ENCODE measurements around the gene RBM6.

DNA sequence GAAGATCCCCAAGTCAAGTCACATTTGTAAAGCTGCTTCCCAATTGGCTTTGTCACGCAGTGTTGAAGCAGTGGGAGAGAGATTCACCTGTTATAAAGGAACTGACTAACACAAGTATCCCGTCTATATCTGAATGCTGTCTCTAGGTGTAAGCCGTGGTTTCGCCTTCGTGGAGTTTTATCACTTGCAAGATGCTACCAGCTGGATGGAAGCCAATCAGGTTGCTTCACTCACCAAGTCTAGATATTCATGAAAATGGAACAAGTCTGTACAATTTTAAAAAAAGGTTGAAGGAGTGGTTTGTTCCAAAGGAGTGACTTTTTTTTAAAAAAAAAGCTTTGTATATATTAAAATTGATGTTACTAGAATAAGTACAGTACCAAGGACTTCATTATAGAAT is 160.4 kb downstream of the RBM6 start:
- TF ChIP-seq, protein P1, sequence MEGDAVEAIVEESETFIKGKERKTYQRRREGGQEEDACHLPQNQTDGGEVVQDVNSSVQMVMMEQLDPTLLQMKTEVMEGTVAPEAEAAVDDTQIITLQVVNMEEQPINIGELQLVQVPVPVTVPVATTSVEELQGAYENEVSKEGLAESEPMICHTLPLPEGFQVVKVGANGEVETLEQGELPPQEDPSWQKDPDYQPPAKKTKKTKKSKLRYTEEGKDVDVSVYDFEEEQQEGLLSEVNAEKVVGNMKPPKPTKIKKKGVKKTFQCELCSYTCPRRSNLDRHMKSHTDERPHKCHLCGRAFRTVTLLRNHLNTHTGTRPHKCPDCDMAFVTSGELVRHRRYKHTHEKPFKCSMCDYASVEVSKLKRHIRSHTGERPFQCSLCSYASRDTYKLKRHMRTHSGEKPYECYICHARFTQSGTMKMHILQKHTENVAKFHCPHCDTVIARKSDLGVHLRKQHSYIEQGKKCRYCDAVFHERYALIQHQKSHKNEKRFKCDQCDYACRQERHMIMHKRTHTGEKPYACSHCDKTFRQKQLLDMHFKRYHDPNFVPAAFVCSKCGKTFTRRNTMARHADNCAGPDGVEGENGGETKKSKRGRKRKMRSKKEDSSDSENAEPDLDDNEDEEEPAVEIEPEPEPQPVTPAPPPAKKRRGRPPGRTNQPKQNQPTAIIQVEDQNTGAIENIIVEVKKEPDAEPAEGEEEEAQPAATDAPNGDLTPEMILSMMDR (IDR thresholded peaks at IDR 0.05; ENCODE audit: insufficient read depth, low read depth, low read length) = no peak
- no peak for TF ChIP-seq EZH2 (IDR thresholded peaks at IDR 0.05; ENCODE audit: insufficient read depth, low read length)

All from astrocyte (in vitro differentiated cells and primary cell).